CD4-positive, alpha-beta T cell treated with Interleukin-17A for 4 hours (primary cell): Measurements from ENCODE around the gene RNF167.

ENCODE experiments used
- DNase-seq: peaks from one replicate; pipeline ENCODE4 v3.0.0-alpha.2; 2020; ENCODE audit warnings: mixed read lengths

The RNF167 gene

GRCh38 chr17:4986951-4987766 is 47.1 kb downstream of the RNF167 start, which contains the start of gene CAMTA2:
Gene CAMTA2, minus strand, starts transcription at chr17:4987675. Its CDS starts 1,453 bp downstream, at chr17:4986222.
- peak; percentile 92 for DNase-seq

- DNase-seq = peak; percentile 13
Observed at GRCh38 chr17:4987767-4988567, 47.9 kb downstream of the RNF167 start.

- DNase-seq = no peak
Observed at GRCh38 chr17:4994081-4994595, 54.1 kb downstream of the RNF167 start.
